ENCODE results near the gene COQ3.

DNA sequence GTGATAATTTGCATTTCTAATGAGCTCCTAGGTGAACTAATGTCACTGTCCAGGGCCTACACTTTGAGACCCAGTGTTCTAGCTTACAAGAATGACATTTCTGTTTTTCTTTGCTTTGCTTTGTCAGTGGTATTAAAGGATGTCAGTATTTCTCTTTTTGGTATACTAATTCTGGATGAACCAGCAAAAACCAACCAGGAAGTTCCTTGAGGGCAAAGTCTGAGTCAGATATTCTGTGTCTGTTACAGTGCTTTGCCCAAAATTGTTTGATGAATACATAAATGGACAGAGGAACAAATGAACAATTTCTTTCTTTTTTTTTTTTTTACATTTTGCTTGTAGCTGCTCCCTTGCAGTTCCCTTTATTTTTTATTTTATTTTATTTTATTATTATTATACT is 15.4 kb downstream of the COQ3 start:
- TF ChIP-seq, protein P1, sequence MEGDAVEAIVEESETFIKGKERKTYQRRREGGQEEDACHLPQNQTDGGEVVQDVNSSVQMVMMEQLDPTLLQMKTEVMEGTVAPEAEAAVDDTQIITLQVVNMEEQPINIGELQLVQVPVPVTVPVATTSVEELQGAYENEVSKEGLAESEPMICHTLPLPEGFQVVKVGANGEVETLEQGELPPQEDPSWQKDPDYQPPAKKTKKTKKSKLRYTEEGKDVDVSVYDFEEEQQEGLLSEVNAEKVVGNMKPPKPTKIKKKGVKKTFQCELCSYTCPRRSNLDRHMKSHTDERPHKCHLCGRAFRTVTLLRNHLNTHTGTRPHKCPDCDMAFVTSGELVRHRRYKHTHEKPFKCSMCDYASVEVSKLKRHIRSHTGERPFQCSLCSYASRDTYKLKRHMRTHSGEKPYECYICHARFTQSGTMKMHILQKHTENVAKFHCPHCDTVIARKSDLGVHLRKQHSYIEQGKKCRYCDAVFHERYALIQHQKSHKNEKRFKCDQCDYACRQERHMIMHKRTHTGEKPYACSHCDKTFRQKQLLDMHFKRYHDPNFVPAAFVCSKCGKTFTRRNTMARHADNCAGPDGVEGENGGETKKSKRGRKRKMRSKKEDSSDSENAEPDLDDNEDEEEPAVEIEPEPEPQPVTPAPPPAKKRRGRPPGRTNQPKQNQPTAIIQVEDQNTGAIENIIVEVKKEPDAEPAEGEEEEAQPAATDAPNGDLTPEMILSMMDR (IDR thresholded peaks at IDR 0.05): no peak
- TF ChIP-seq POLR2A (IDR thresholded peaks at IDR 0.05; ENCODE audit: low read depth): no peak

All from esophagus muscularis mucosa (tissue), 3 donors.